ENCODE data around the gene SRPRA. TPM values are rescaled to one million over a fixed set of nuclear protein-coding genes. Genes with fewer than 3 reads are reported as not detected.

Gene SRPRA
- total and polyA plus RNA-seq, 2 donors (not counting 1 experiment from before 2014, with no cell fraction given): 115 to 136 TPM

GRCh38 chr11:126254819-126255218 is 13.9 kb downstream of the SRPRA start:
- no peak for ATAC-seq (ENCODE audit: low read depth)
- H3K4me2 ChIP-seq (replicated peaks; ENCODE audit: low read depth, low read length, poor library complexity, severe bottlenecking): no peak overlapping the region
- peaks cover 2% of the 10 kb centered on the region in 2 experiments for H3K36me3 ChIP-seq (replicated peaks in 1 of 2; ENCODE audit: control extremely low read depth in 1 of 2, control insufficient read depth in 1 of 2, extremely low read depth in 1 of 2, insufficient read depth in 2 of 2, low read length in 1 of 2)
- ChIA-PET CTCF (no interaction called here), POLR2A (no interaction called here)
- Mint-ChIP-seq H3K4me1 (no peaks in the 10 kb centered on the region), H3K27me3 (no peaks in the 10 kb centered on the region), H3K27ac (no peak overlapping the region), H3K9me3 (ENCODE audit: insufficient read depth) (no peaks in the 10 kb centered on the region), H3K4me3 (no peak overlapping the region)
- H3K4me3 ChIP-seq (ENCODE audit: control extremely low read depth in 1 of 5, extremely low read depth in 1 of 5, insufficient read depth in 1 of 5, low read depth in 2 of 5, low read length in 4 of 5): no peak overlapping the region
- H3K9ac ChIP-seq (ENCODE audit: low read length): no peak overlapping the region
- H4K20me1 ChIP-seq (ENCODE audit: control insufficient read depth, insufficient read depth, low read length, poor library complexity, severe bottlenecking): no peaks in the 10 kb centered on the region
- H3K27me3 ChIP-seq (replicated peaks in 1 of 4; ENCODE audit: control extremely low read depth in 1 of 4, control insufficient read depth in 3 of 4, insufficient read depth in 4 of 4, low read length in 3 of 4): no peaks in the 10 kb centered on the region
- DNase-seq: no peak
- H2AFZ ChIP-seq (ENCODE audit: insufficient read depth, low read depth, low read length, poor library complexity, severe bottlenecking): no peak overlapping the region
- no peaks in the 10 kb centered on the region for H3K4me1 ChIP-seq (ENCODE audit: control insufficient read depth in 2 of 2, insufficient read depth in 2 of 2, low read length in 2 of 2)
- H3K27ac ChIP-seq (ENCODE audit: low read length in 2 of 2): no peak overlapping the region
- no peaks in the 10 kb centered on the region for H3K9me3 ChIP-seq (ENCODE audit: control extremely low read depth in 1 of 3, control insufficient read depth in 2 of 3, insufficient read depth in 1 of 3, low read length in 2 of 3)
- intact Hi-C loops (cut with micrococcal nuclease): no loop called here
- no CpG with 5 or more reads among the region's 1 CpG for WGBS (ENCODE audit: insufficient coverage)
- no peaks in the 10 kb centered on the region for H3K79me2 ChIP-seq (ENCODE audit: control insufficient read depth, insufficient read depth, low read length)
- no peak for TF ChIP-seq CTCF (IDR thresholded peaks at IDR 0.05)
- no peak for TF ChIP-seq EZH2 (IDR thresholded peaks at IDR 0.05; ENCODE audit: borderline replicate concordance, insufficient read depth, low read depth, low read length, poor library complexity, severe bottlenecking)

- H3K4me2 ChIP-seq (replicated peaks; ENCODE audit: low read depth, low read length, poor library complexity, severe bottlenecking): no peak overlapping the region
- ATAC-seq (ENCODE audit: low read depth): no peak
- WGBS (ENCODE audit: insufficient coverage): no CpG with 5 or more reads among the region's 4 CpGs
- no peaks in the 10 kb centered on the region for H3K4me1 ChIP-seq (ENCODE audit: control insufficient read depth in 2 of 2, insufficient read depth in 2 of 2, low read length in 2 of 2)
- no peaks in the 10 kb centered on the region for H3K27me3 ChIP-seq (replicated peaks in 1 of 4; ENCODE audit: control extremely low read depth in 1 of 4, control insufficient read depth in 3 of 4, insufficient read depth in 4 of 4, low read length in 3 of 4)
- H3K27ac ChIP-seq (ENCODE audit: low read length in 2 of 2): no peak overlapping the region
- DNase-seq: no peak
- Mint-ChIP-seq H3K27me3 (no peaks in the 10 kb centered on the region), H3K27ac (no peak overlapping the region), H3K4me3 (no peak overlapping the region), H3K4me1 (no peaks in the 10 kb centered on the region), H3K9me3 (ENCODE audit: insufficient read depth) (no peaks in the 10 kb centered on the region)
- ChIA-PET CTCF (no interaction called here), POLR2A (no interaction called here)
- H4K20me1 ChIP-seq (ENCODE audit: control insufficient read depth, insufficient read depth, low read length, poor library complexity, severe bottlenecking): no peaks in the 10 kb centered on the region
- no peaks in the 10 kb centered on the region for H3K79me2 ChIP-seq (ENCODE audit: control insufficient read depth, insufficient read depth, low read length)
- no peak overlapping the region for H2AFZ ChIP-seq (ENCODE audit: insufficient read depth, low read depth, low read length, poor library complexity, severe bottlenecking)
- TF ChIP-seq EZH2 (IDR thresholded peaks at IDR 0.05; ENCODE audit: borderline replicate concordance, insufficient read depth, low read depth, low read length, poor library complexity, severe bottlenecking) (no peak), CTCF (IDR thresholded peaks at IDR 0.05) (no peak)
- H3K36me3 ChIP-seq (replicated peaks in 1 of 2; ENCODE audit: control extremely low read depth in 1 of 2, control insufficient read depth in 1 of 2, extremely low read depth in 1 of 2, insufficient read depth in 2 of 2, low read length in 1 of 2): peaks cover 2 to 5% of the 10 kb centered on the region in 2 experiments
- no peak overlapping the region for H3K4me3 ChIP-seq (ENCODE audit: control extremely low read depth in 1 of 5, extremely low read depth in 1 of 5, insufficient read depth in 1 of 5, low read depth in 2 of 5, low read length in 4 of 5)
- no peak overlapping the region for H3K9ac ChIP-seq (ENCODE audit: low read length)
- intact Hi-C loops (cut with micrococcal nuclease): no loop called here
- H3K9me3 ChIP-seq (ENCODE audit: control extremely low read depth in 1 of 3, control insufficient read depth in 2 of 3, insufficient read depth in 1 of 3, low read length in 2 of 3): no peaks in the 10 kb centered on the region
Measured at GRCh38 chr11:126253265-126253664, 15.4 kb downstream of the SRPRA start.

All from B cell (primary cell).